HG02763 (cell line): ENCODE data around the gene CCDC127.
"Not testable (repeated sequence)": the region's sequence is repeated elsewhere in the genome, so short reads cannot be mapped to it uniquely, and the experiment has no call there.

Experiments used
- ATAC-seq: cut with Tn5 transposase; IDR thresholded peaks from one replicate; pipeline ENCODE4 v1.9.1; 2021; ENCODE audit warnings: mild to moderate bottlenecking, moderate library complexity; ENCODE audit not compliant: unreplicated experiment

Gene CCDC127, protein sequence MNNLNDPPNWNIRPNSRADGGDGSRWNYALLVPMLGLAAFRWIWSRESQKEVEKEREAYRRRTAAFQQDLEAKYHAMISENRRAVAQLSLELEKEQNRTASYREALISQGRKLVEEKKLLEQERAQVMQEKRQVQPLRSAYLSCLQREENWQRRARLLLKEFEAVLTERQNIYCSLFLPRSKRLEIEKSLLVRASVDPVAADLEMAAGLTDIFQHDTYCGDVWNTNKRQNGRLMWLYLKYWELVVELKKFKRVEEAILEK

GRCh38 chr5:217494-218456 lies at the start of gene CCDC127, which contains the start of gene SDHA:
TSS of gene CCDC127 (minus strand) at chr5:218153. CDS start at chr5:216849, 1,304 bp downstream.
TSS of gene SDHA (plus strand) at chr5:218320. CDS start at chr5:218356, 36 bp downstream.
- ATAC-seq = peak; percentile 79

DNA sequence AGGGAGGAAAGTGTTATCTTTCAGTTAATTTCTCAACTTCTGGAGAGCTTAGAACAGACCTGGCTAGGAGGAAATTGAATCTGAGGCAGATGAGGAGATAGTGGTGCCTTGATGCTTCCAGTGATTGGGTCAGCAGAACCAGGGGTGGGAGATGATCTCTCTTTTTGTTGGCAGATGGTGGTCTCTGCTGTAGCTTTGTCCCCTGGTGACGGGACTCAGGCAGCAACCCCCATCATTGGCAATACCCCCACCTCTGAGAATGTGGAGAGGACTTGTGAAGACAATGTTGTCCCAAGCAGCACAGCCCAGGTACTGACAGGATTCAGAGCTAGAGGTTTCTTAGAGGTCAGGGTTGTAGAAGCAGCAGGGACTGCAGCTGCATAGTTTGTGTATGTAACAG lies 49.8 kb upstream of the CCDC127 start:
- no peak for ATAC-seq

DNA sequence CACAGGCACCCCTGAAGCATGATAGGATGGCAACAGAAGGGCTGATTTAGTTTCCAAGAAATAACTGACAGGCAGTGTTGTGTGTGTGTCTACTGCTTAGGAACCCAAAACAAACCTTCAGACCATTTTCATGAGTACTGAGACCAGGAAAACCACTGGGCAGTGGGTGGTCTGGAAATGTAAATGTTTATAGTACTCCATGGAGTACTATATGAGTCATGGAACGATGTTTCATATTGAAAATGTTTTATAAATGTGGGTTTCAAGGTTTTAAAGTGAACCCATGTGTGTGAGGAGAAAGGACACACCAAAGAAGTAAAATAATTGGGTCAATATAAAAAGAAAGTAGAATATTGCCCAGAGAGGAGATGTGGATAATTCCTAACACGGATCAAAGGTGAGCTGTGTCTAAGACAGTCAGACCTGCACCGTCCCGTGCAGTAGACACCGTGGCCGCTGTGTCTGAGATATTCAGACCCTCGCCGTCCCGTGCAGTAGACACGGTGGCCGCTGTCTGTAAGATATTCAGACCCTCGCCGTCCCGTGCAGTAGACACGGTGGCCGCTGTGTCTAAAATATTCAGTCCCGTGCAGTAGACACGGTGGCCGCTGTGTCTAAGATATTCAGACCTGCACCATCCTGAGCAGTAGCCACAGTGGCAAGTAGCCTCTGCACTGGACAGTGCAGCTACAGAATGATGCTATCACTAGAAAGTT lies 48.5 kb upstream of the CCDC127 start:
- not testable (repeated sequence) for ATAC-seq

GRCh38 chr5:264338-264737 lies 46.4 kb upstream of the CCDC127 start:
- no peak for ATAC-seq

DNA sequence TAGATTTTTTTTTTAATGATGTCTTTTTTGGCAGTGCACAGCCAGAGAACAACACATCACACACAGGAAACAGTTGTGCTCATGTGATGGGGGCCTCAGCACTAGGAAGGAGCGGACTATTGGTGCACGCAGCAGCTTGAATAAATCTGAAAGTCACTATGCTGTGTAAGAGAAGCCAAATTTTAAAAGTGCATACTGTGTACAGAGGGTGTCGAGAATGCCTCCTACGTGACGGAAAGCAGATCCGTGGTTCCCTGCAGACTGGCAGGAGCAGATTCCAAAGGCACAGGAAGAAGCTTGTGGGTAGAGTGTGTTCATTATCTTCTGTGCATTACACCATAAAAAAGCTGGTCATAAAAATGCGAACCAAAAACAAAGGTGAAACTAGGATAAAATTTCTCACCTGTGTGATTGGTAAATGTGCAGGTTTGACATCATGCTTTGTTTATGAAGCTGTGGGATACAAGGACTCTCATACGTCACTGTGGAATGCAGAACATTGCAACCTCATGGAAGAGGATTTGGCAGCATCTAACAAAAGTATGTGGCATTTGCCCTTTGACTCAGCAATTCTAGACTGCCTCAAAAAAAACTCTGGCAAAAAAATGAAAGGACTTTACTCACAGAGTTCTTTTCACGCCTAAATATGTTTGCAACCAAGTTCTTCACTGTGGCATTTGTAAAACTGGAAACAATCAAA lies 45.5 kb upstream of the CCDC127 start:
- not testable (repeated sequence) for ATAC-seq

DNA sequence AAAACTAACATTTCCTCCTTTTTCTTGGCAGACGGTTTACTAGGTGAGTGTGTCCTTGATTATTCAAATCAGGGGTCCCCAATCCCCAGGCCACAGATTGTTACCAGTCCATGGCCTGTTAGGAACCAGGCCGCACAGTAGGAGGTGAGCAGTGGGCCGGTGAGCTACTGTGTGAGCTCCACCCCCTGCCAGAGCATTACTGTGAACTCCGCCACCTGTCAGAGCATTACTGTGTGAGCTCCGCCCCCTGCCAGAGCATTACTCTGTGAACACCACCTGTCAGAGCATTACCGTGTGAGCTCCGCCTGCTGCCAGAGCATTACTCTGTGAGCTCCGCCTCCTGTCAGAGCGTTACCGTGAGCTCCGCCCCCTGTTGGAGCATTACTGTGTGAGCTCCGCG lies 39.2 kb upstream of the CCDC127 start:
- ATAC-seq = no peak

DNA sequence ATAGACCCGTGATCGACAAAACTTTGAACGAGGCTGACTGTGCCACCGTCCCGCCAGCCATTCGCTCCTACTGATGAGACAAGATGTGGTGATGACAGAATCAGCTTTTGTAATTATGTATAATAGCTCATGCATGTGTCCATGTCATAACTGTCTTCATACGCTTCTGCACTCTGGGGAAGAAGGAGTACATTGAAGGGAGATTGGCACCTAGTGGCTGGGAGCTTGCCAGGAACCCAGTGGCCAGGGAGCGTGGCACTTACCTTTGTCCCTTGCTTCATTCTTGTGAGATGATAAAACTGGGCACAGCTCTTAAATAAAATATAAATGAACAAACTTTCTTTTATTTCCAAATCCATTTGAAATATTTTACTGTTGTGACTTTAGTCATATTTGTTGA lies 38.4 kb upstream of the CCDC127 start:
- not testable (repeated sequence) for ATAC-seq

DNA sequence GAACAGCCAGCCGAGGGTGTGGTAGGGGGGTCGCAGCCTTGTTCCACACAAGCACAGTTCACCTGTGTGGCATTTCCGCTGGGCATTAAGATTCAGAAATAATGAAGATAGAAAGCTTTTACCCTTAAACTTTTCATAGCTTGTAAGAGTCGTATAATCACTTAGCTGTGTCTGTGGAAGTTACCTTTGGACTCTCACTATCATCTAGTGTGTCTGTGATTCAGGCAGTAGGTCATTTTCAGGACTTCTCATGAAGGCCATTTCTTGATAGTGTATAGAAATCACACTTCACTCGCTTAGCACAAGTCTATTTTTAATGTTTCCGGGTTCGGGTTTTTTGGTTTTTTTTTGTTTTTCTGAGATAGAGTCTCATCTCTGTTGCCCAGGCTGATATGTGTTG lies 37.2 kb upstream of the CCDC127 start:
- ATAC-seq = not testable (repeated sequence)

- ATAC-seq = not testable (repeated sequence)
Measured at GRCh38 chr5:254322-254721, 36.4 kb upstream of the CCDC127 start.

GRCh38 chr5:252546-252945 lies 34.6 kb upstream of the CCDC127 start:
- ATAC-seq = no peak

DNA sequence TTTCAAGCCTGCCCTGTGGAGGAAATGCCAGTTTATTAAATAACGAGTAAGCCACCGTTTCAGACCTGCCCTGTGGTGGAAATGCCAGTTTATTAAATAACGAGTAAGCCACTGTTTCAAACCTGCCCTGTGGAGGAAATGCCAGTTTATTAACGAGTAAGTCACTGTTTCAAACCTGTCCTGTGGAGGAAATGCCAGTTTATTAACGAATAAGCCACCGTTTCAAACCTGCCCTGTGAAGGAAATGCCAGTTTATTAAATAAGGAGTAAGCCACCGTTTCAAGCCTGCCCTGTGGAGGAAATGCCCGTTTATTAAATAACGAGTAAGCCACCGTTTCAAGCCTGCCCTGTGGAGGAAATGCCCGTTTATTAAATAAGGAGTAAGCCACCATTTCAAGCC lies 34.0 kb upstream of the CCDC127 start:
- not testable (repeated sequence) for ATAC-seq

DNA sequence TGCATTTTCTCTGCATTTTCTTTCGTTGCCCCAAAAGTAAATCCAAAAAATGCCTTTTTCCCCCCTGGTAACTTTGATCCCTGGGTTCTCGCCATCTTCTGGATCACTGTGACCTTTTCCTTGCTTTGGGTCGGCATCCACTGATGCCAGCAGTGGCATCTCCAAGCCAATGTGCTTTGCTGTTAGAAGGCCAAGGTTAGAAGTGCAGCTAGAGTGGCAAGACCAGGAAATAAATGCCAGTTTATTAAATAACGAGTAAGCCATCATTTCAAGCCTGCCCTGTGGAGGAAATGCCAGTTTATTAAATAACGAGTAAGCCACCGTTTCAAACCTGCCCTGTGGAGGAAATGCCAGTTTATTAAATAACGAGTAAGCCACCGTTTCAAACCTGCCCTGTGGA lies 33.6 kb upstream of the CCDC127 start:
- not testable (repeated sequence) for ATAC-seq

GRCh38 chr5:251016-251415 lies 33.1 kb upstream of the CCDC127 start:
- not testable (repeated sequence) for ATAC-seq

DNA sequence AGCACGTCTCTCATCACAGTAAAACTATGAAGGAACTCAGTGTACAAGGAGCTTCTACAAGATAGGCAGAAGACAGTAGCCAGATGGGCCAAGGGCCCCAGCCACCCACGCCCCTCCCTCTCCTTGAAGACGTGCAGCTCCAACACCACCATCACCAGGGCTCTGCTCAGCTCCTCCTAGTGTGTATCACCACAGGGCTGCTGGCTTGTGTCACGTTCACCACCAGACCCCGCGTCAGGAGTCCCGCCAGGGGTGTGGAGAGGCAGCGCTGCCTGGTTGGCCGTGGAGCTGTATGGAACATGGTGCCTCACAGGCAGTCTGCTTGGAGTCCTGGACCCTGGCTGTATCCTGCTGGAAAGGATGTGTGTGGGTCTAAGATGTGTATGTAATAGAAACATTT lies 32.4 kb upstream of the CCDC127 start:
- ATAC-seq = not testable (repeated sequence)

DNA sequence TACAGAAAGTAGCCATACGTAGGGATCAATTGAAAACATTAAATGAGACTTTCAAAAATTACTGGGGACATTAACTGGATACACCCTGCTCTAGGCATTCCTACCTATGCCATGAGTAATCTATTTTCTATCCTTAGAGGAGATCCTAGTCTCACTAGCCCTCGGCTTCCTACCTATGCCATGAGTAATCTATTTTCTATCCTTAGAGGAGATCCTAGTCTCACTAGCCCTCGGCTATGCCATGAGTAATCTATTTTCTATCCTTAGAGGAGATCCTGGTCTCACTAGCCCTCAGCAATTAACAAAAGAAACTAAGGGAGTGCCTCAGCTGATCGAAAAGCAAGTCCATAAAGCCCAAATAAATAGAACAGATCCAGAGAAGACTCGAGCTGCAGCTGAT lies 27.8 kb upstream of the CCDC127 start:
- ATAC-seq = not testable (repeated sequence)

DNA sequence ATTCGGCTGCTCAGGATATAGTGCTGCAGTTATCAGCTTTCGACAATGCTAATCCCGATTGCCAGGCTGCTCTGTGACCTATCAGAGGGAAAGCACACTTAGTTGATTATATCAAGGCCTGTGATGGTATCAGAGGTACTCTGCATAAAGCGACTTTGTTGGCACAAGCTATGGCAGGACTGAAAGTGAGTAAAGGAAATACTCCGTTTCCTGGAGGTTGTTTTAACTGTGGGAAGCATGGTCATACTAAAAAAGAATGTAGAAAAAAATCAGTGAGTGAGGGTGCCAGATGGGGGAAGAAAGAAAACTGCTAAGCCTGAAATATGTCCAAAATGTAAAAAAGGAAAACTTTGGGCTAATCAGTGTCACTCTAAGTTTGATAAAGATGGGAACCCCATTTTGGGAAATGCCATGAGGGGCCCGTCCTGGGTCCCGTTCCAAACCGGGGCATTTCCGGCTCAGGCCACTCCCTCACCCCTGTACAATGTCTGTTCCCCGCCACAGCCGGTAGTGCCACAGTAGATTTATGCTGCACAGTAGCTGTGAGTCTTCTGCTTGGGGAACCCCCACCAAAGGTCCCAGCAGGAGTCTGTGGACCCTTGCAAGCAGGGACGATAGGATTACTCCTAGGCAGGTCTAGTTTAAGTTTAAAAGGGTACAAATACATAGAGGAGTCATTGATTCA lies 25.9 kb upstream of the CCDC127 start:
- ATAC-seq = not testable (repeated sequence)

GRCh38 chr5:241045-241669 lies 23.2 kb upstream of the CCDC127 start:
- ATAC-seq = not testable (repeated sequence)

GRCh38 chr5:240550-240949 lies 22.6 kb upstream of the CCDC127 start:
- not testable (repeated sequence) for ATAC-seq

GRCh38 chr5:237931-238330 lies 20.0 kb upstream of the CCDC127 start:
- ATAC-seq = not testable (repeated sequence)
